GM19238 (cell line): ENCODE data around the gene LRRC32.
"Not testable (repeated sequence)": the region's sequence is repeated elsewhere in the genome, so short reads cannot be mapped to it uniquely, and the experiment has no call there.

Experiments
- DNase-seq: peaks from one replicate; pipeline ENCODE4 v3.0.0; 2011; ENCODE audit warnings: low spot score; ENCODE audit not compliant: insufficient read length

Gene LRRC32

DNA sequence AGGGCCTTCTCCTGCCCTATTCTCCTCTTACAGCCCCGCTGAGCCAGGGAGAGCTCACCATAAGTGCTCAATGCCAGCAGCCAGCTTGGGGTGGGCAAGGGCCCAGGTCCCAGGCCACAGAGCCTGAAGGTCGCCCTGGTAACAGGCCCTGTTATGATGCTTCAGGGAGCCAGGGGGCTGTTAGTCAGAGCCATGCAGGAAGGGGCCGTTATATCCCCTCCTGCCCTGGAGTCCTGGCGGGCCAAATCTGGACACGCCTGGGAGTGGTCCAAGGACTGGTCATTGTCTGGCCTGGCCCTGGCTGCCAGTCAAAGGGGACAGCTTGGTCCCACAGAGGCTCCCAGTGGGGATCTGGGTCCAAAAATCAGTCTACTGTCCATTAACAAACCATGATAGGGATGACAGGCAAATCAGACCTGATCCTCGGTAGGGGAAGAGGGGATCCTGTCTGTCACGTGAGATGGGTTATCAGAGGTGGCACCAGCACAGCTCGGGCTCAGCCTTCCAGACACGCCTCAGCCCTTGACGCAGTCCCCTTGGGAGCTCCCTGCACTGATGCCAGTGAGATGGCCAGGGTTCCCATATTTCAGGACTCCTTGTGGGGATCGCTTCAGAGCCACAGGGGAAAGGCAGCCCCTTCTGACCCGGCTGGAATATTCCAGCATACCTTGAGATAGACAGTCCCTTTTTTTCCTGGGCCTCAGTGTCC is 55.9 kb downstream of the LRRC32 start:
- DNase-seq: no peak

GRCh38 chr11:76613901-76614300 is 56.6 kb downstream of the LRRC32 start:
- DNase-seq: no peak

DNA sequence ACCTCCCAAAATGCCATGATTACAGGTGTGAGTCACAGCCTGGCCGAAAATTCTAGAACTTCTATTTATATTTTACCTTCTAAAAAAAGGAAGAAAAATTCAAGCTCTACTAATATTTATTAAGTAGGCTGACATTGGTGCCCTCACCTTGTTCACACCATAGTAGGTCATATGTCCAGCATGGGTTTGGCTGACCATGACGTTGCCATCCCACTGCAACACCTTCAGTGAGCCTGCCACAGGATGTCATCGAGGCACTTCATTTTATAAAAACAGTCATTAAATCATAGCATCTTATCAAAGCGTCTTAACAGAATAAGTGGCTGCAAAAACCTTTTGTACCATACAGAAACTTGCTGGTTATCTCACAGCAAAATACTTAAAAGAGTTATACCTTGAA is 58.3 kb downstream of the LRRC32 start:
- no peak for DNase-seq

DNA sequence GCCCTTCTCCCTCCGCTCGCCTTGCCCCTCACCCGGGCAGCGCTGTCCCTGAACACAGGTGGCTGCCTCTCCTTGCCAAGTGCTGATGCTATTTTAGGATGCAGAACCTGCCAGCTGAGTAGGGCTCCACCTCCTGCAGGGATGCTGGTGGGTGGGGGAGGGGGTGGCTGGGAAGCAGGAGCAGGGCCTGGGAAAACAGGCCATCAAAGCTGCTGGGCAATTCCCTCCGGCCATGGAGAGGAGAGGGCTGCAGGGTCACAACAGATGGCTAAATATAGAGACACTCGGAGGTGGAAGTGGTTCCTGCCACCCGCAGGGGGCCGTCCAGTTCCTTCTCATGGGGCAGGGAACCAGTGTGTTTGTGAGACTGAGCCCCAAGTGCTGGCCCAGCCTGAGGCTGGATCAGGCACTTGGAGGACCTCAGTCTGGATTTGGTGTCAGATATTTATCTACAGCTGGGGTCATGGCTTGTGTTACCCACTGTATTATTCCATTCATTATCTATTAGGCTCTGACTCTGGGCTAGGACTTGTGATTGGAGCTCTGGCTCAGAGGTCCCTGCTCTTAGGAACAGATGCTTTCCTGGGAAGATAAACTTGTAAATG is 59.6 kb downstream of the LRRC32 start:
- no peak for DNase-seq

GRCh38 chr11:76610371-76610770 is 60.2 kb downstream of the LRRC32 start:
- DNase-seq: no peak

- DNase-seq: no peak
These were observed 60.7 kb downstream of the LRRC32 start for GRCh38 chr11:76609736-76610370.

DNA sequence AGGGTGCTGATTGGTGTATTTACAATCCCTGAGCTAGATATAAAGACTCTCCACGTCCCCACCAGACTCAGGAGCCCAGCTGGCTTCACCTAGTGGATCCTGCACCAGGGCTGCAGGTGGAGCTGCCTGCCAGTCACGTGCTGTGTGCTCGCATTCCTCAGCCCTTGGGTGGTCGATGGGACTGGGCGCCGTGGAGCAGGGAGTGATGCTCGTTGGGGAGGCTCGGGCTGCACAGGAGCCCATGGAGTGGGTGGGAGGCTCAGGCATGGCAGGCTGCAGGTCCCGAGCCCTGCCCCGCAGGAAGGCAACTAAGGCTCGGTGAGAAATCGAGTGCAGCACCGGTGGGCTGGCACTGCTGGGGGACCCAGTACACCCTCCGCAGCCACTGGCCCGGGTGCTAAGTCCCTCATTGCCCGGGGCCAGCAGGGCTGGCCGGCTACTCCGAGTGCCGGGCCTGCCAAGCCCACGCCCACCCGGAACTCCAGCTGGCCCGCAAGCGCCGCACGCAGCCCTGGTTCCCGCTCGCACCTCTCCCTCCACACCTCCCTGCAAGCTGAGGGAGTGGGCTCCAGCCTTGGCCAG is 61.6 kb downstream of the LRRC32 start:
- DNase-seq: not testable (repeated sequence)

GRCh38 chr11:76608228-76608627 is 62.3 kb downstream of the LRRC32 start:
- DNase-seq: not testable (repeated sequence)
